Adrenal gland (tissue), 12 donors: ENCODE measurements around the gene DMRTA2. TPM values are rescaled to one million over a fixed set of nuclear protein-coding genes. Genes with fewer than 3 reads are reported as not detected.

Experiments used
- DNase-seq, 7 donors: peaks; one replicate each; pipeline ENCODE4 v3.0.0-alpha.2; 2019 to 2020
- H3K27ac ChIP-seq, 5 donors: fragments of 200-600 bp; sonication (generic) in 4 of 5; 1 replicate in 3 of 5; 2 replicates in 2 of 5; pipeline versions ENCODE4 v1.5.1 to v1.8.0; 2016 to 2020; ENCODE audit warnings: mild to moderate bottlenecking in 1 of 5
- H3K27me3 ChIP-seq: fragments of 200-600 bp; 2 replicates; pipeline ENCODE4 v1.8.0; 2021
- H3K36me3 ChIP-seq, 2 donors: fragments of 200-600 bp; replicated peaks in 1 of 2; 1 replicate in 1 of 2; 2 replicates in 1 of 2; pipeline versions ENCODE4 v1.5.1 to v1.8.0; 2018 to 2022
- H3K4me1 ChIP-seq, 2 donors: fragments of 200-600 bp; replicated peaks in 1 of 2; 1 replicate in 1 of 2; 2 replicates in 1 of 2; pipeline versions ENCODE4 v1.5.1 to v1.8.0; 2018 to 2021
- H3K4me3 ChIP-seq, 4 donors: fragments of 200-600 bp; sonication (generic) in 3 of 4; one replicate each; pipeline ENCODE4 v1.5.1; 2016 to 2018
- H3K9me3 ChIP-seq, 3 donors: fragments of 200-600 bp; sonication (generic) in 1 of 3; replicated peaks in 1 of 3; 1 replicate in 2 of 3; 2 replicates in 1 of 3; pipeline versions ENCODE4 v1.5.1 to v1.8.0; 2016 to 2021
- CTCF ChIP-seq, 6 experiments: fragments of 450-650 bp in 4 of 6; fragments of 200-600 bp in 2 of 6; sonication (generic) in 1 of 6; IDR thresholded peaks; 1 replicate in 5 of 6; 2 replicates in 1 of 6; pipeline versions ENCODE4 v1.5.1 to v1.8.0; 2016 to 2021; ENCODE audit warnings: antibody characterized with exemption in 6 of 6, mild to moderate bottlenecking in 2 of 6, moderate library complexity in 1 of 6
- POLR2A ChIP-seq, 2 donors: fragments of 450-650 bp; IDR thresholded peaks; one replicate each; pipeline ENCODE4 v1.6.1; 2017; ENCODE audit warnings: antibody characterized with exemption in 2 of 2, mild to moderate bottlenecking in 2 of 2, moderate library complexity in 1 of 2
- WGBS, 4 donors: extraction: QIAGEN DNeasy Blood & Tissue Kit in 2 of 4; methylation state at CpG; one replicate each; pipeline versions ENCODE4 v1.1.5 to v1.1.7; 2013 to 2017; 5-methylcytosine and 5-hydroxymethylcytosine counted together
- intact Hi-C, 2 donors: fragments of 100-400 bp; cut with DNase I; formaldehyde crosslinking; loops; one replicate each; pipeline versions ENCODE4 v1.14.1 to v1.15.0; 2022 to 2023
- polyA plus RNA-seq, 3 donors: library from polyadenylated mRNA; stranded (reverse); fragments of 200-250 nt in 2 of 3; fragments of 350-450 nt in 1 of 3; fragmentation: Illumina TruSeq in 1 of 3; extraction: RNeasy Lipid Tissue Mini Kit (QIAGEN cat#74804) in 1 of 3; gene quantifications; one replicate each; pipeline ENCODE4 v1.2.3, GENCODE V29; 2013 to 2014
- total RNA-seq, 9 donors: library from RNA; depleted of rRNA in 4 of 9; stranded (reverse); fragments of >200 nt in 4 of 9; fragments of 120-200 nt in 1 of 9; fragmentation: NEBNext Ultra II Directional in 1 of 9; extraction: Animal tissue kit (Norgen Biotek cat#: 25700) in 1 of 9; gene quantifications; one replicate each; pipeline versions ENCODE4 v1.1.0 to v1.2.4, GENCODE V29; 2013 to 2023
- donor health status: healthy with polysubstance abuse.
- donor health status: Bipolar disorder and iron deficiency.
- donor health status: DM: yes; HTN: yes; CAD: no.
- donor health status: DM: no; HTN: no; CAD: no.
- donor health status: DM: no; HTN: no; CAD: no.
- donor health status: DM: yes; HTN: yes; CAD: no.

DMRTA2 gene
- total and polyA plus RNA-seq, 12 donors = 0.07 TPM; not detected in 11

GRCh38 chr1:50417507-50417906 lies 5.7 kb downstream of the DMRTA2 start:
- Histone ChIP-seq H3K27me3 (peaks cover 78% of the 10 kb centered on the region), H3K4me3 (no peak overlapping the region), H3K9me3 (no peaks in the 10 kb centered on the region), H3K27ac (no peak overlapping the region), H3K36me3 (no peaks in the 10 kb centered on the region), H3K4me1 (peaks cover 0 to 20% of the 10 kb centered on the region in 2 donors)
- WGBS, 4 donors = 13 to 15% (median 14%) methylated on average over 21 to 23 of the region's 23 CpGs
- intact Hi-C loops = no loop called here
- TF ChIP-seq POLR2A (IDR thresholded peaks at IDR 0.05) (no peak), CTCF (IDR thresholded peaks at IDR 0.05) (no peak)
- DNase-seq = no peak

- Histone ChIP-seq H3K27me3 (peaks cover 71% of the 10 kb centered on the region), H3K4me3 (no peak overlapping the region), H3K36me3 (no peaks in the 10 kb centered on the region), H3K27ac (no peak overlapping the region), H3K9me3 (no peaks in the 10 kb centered on the region), H3K4me1 (peaks cover 0 to 20% of the 10 kb centered on the region in 2 donors)
- no peak for TF ChIP-seq CTCF (IDR thresholded peaks at IDR 0.05)
- DNase-seq = no peak
- 3 to 6% (median 5%) methylated on average over 27 to 46 of the region's 46 CpGs for WGBS, 4 donors
- intact Hi-C loops = no loop called here
Measured at GRCh38 chr1:50416553-50417453, 6.4 kb downstream of the DMRTA2 start.

DNA sequence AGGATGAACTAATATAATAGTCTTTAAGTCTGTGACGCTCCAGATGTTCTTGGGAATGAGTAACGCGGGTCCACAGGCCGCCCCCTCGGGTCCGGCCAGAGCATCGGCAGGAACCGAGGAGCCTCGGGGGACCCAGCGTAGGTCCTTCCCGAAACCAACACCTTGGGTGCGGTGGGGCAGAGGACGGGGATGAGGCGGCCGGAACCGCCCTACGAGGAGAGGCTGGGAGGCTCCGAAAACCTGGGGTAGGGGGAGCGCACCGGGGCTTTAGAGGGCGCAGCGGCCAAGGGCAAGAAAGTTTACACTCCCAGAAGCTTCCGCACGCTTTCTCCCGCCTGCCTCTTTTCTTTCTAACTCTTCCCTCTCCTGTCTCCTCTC lies 7.1 kb downstream of the DMRTA2 start:
- H3K27me3 ChIP-seq = peaks cover 64% of the 10 kb centered on the region
- H3K4me1 ChIP-seq = peaks cover 0 to 20% of the 10 kb centered on the region in 2 donors
- no peak for TF ChIP-seq CTCF (IDR thresholded peaks at IDR 0.05)
- no peak for TF ChIP-seq POLR2A (IDR thresholded peaks at IDR 0.05)
- no peak for DNase-seq
- intact Hi-C loops = no loop called here
- WGBS, 4 donors = 2 to 4% (median 3%) methylated on average over 23 to 25 of the region's 25 CpGs
- H3K4me3 ChIP-seq = no peak overlapping the region
- no peaks in the 10 kb centered on the region for H3K36me3 ChIP-seq
- H3K27ac ChIP-seq = no peak overlapping the region
- no peaks in the 10 kb centered on the region for H3K9me3 ChIP-seq

DNA sequence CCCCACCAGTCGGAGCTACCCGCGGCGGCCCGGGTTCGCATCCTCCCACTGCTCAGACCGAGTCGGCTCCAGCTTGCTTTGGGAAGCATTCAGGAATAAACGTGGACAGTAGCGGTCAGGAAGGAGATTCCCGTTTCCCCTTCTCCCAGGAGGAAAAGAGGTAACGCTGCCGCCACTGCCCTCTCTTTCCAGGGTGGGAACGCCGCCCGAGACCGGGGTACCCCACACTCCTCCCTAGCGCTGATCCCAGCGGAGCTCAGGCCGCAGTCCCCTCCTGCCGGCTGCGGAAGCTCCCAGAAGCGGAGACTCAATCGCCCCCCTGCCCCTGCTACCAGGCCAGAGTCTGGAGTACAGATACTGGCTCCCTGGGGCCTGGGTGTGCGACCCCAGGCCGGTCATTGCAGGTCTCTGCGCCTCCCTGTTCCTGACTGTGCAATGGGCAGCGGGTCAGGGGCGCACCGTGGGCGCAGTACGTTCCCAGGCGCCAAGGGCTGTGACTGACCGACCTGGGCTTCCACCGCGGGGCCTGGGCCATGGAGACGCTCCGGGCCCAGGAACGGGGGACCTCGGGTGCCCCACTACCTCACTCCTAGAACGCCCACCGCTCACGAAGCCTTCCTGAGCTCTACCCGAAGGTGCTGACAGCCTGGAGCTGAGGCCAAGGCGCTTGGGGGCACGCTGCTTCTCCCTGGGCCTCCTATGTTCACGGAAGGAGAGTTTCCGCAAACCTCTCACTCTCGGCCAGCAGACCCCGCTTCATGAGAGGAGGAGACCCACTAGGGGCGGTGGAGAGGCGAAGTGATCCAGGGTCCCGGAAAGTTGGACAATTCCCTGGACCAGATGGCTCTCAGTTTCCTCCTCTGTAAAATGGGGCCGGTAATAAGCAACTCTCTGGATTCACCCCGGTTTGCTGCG lies 7.8 kb downstream of the DMRTA2 start:
- TF ChIP-seq CTCF (IDR thresholded peaks at IDR 0.05) (no peak), POLR2A (IDR thresholded peaks at IDR 0.05) (no peak)
- no peak overlapping the region for H3K27ac ChIP-seq
- H3K27me3 ChIP-seq = peaks cover 58% of the 10 kb centered on the region
- DNase-seq = no peak
- WGBS, 4 donors = 4 to 9% (median 6%) methylated on average over 21 to 56 of the region's 56 CpGs
- intact Hi-C loops = no loop called here
- no peak overlapping the region for H3K4me3 ChIP-seq
- H3K9me3 ChIP-seq = no peaks in the 10 kb centered on the region
- peaks cover 0 to 20% of the 10 kb centered on the region in 2 donors for H3K4me1 ChIP-seq
- no peaks in the 10 kb centered on the region for H3K36me3 ChIP-seq
